ENCODE data around the gene RNASE11. TPM values are rescaled to one million over a fixed set of nuclear protein-coding genes. Genes with fewer than 3 reads are reported as not detected.
"Not testable (repeated sequence)": the region's sequence is repeated elsewhere in the genome, so short reads cannot be mapped to it uniquely, and the experiment has no call there.

The RNASE11 gene
- total RNA-seq, 1 experiment from 2014 or later: not detected

DNA sequence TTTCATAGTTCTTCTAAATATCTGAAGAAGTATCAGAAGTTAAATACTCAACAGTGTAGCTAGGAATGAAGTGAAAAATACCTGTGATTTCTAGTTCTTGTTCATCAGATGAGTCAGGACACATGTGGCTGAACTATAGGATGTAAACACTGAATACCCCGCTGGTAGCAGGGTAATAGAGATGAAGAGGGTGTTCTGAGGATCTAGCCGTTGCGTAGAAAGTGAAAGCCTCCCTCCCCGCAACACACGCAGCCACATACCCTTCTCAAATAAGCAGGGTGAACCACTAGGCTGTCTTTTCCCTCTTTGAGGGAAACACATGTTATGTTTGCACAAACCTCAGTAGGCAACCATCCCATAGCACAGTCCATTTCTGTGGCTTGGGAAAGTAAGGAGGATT is 19.8 kb upstream of the RNASE11 start:
- 0 out of 2 replicates have a peak, but pooled peaks cover 3% of the 10 kb centered on the region for H3K27me3 ChIP-seq
- H3K4me1 ChIP-seq: no peaks in the 10 kb centered on the region; the same call in 1 of the 2 replicates
- no peak overlapping the region for H3K4me3 ChIP-seq
- no peaks in the 10 kb centered on the region for H3K36me3 ChIP-seq
- no peaks in the 10 kb centered on the region for H3K9me3 ChIP-seq (replicated peaks)
- no peak overlapping the region for H3K27ac ChIP-seq
- DNase-seq: no peak

DNA sequence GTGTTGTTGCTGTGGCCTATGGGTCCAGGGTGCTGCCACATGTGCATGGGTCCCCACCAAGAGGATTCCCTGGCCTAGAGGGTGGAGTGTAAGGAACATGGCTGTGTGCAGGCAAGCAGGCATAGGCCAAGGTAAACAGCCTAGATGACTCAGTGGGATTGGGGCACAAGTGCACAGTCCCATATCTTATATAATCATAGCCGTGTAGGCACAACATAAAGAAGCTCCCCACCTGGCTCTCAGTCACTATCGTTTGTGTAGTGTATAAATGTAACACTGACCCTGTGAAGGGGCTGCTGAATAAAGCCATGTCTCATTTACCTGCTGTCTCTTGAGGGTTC is 19.1 kb upstream of the RNASE11 start:
- no peak overlapping the region for H3K4me3 ChIP-seq
- no peak overlapping the region for H3K27ac ChIP-seq
- no peaks in the 10 kb centered on the region for H3K9me3 ChIP-seq (replicated peaks)
- no peaks in the 10 kb centered on the region; the same call in 1 of the 2 replicates for H3K4me1 ChIP-seq
- 0 out of 2 replicates have a peak, but pooled peaks cover 3% of the 10 kb centered on the region for H3K27me3 ChIP-seq
- DNase-seq: no peak
- no peaks in the 10 kb centered on the region for H3K36me3 ChIP-seq

DNA sequence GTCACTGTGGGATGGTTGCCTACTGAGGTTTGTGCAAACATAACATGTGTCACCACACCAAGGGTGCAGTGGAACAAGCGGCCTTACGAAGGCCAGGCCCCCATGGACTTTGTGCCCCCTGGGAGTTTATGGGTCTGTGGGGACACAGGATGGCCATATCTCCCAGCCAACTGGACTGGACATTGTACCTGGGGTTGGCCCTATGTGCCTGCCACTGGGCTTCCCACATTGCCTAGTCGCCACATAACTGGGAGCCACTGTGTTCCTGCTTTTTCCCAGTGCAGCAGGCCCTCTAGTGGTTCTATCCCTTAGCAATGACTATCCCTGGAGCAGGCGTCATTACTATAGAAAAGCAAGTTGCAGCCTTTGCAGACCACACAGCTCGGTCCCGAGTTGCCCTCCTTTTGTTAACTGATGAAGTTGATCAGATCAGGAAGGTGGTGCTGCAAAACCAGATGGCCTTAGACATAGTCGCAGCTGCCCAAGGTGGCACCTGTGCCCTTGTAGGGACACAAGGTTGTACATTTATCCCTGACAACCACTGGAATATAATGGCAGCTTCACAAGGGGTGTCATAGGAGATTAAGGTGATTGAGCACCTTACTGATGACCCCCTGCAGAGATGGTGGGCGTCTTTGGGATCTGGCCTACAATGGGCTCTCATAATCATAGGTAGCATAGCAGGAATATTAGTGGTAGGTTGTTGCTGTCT is 18.5 kb upstream of the RNASE11 start:
- Histone ChIP-seq H3K27ac (no peak overlapping the region), H3K27me3 (0 out of 2 replicates have a peak, but pooled peaks cover 3% of the 10 kb centered on the region), H3K4me3 (no peak overlapping the region), H3K9me3 (replicated peaks) (no peaks in the 10 kb centered on the region), H3K4me1 (no peaks in the 10 kb centered on the region; the same call in 1 of the 2 replicates), H3K36me3 (no peaks in the 10 kb centered on the region)
- DNase-seq: peak; percentile 11 to 35

DNA sequence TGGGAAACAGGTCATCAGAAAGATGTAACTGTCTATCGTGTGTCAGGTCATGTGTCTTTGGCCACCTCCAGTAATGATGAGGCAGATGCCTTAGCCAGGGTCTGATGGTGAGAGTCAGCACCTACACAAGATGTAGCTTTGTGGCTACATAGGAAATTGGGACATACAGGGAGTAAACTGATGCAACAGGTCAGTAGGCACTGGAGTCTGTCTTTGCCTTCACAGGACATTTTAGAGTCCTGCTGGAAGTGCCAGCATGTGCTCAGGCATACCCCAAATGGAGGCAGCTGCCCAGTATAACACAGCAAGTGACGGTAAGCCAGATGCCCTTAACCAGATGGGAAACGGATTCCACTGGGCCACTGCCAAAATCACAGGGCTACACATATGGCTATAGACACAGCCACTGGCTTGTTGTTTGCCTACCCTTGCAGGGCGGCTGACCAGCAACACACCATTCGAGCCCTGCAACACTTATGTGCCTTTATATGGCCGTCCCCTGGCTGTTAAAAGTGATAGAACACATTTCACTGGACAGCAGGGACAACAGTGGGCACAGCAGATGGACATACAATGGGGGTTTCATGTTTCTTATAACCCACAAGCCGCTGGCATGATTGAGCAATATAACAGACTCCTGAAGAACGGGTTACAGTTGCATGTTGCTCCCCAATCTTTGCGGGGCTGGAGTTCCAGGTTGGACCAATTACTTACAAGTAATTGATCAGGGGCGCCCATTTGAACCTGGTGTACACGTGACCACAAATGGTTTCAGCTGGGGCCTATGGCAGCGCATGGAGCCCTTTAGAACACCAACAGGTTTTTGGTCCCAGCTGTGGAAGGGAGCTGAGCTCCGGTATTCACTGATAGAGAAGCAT is 16.3 kb upstream of the RNASE11 start:
- H3K4me1 ChIP-seq: no peaks in the 10 kb centered on the region
- DNase-seq: peak; percentile 13 to 17

DNA sequence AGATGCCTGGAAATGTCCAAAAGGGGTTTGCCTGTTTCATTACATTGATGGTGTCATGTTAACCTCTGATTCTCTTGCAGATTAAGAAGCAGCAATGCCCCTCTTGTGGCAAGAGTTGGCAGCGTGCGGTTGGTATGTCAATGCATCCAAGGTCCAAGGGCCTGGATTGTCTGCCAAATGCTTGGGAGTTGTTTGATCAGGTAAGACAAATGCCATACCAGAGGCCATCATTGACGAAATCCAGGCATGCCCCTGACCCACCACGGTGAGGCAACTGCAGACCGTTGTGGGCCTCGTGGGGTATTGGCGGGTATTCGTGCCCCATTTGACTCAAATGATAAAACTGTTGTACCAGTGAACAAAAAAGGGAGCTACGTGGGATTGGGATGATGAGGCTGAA is 14.8 kb upstream of the RNASE11 start:
- 0 out of 2 replicates have a peak, but pooled peaks cover 3% of the 10 kb centered on the region for H3K27me3 ChIP-seq
- no peak overlapping the region for H3K4me3 ChIP-seq
- no peak for DNase-seq
- H3K9me3 ChIP-seq (replicated peaks): no peaks in the 10 kb centered on the region
- no peak overlapping the region for H3K27ac ChIP-seq
- H3K4me1 ChIP-seq: no peaks in the 10 kb centered on the region
- no peaks in the 10 kb centered on the region for H3K36me3 ChIP-seq

More for the DNA sequence above, 16.3 kb upstream of the RNASE11 start:
- H3K27me3 ChIP-seq: 0 out of 2 replicates have a peak, but pooled peaks cover 3% of the 10 kb centered on the region
- no peak overlapping the region for H3K4me3 ChIP-seq
- no peaks in the 10 kb centered on the region for H3K36me3 ChIP-seq
- H3K9me3 ChIP-seq (replicated peaks): no peaks in the 10 kb centered on the region
- H3K27ac ChIP-seq: no peak overlapping the region

DNA sequence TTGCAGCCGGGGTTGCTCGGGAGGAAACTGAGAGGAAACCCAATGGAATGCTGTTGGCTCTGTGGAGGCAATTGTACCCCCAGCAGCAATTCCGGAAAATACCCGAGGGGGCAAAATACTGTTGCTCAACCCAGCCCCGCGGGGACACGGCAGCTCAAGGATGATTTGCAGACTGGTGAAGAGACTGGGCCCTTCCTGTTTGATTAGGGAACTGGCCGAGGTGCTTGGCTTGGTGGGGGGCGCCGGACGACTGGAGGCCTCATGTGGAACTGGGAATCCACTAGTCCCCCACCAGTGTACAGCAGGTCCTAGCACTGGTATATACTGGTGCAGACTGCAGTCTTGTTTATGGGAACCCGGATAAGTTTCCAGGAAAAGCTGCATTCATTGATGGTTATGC is 13.7 kb upstream of the RNASE11 start:
- DNase-seq: no peak
- Histone ChIP-seq H3K9me3 (replicated peaks) (no peaks in the 10 kb centered on the region), H3K36me3 (no peaks in the 10 kb centered on the region), H3K27ac (no peak overlapping the region), H3K4me3 (no peak overlapping the region), H3K4me1 (no peaks in the 10 kb centered on the region), H3K27me3 (0 out of 2 replicates have a peak, but pooled peaks cover 3% of the 10 kb centered on the region)

DNA sequence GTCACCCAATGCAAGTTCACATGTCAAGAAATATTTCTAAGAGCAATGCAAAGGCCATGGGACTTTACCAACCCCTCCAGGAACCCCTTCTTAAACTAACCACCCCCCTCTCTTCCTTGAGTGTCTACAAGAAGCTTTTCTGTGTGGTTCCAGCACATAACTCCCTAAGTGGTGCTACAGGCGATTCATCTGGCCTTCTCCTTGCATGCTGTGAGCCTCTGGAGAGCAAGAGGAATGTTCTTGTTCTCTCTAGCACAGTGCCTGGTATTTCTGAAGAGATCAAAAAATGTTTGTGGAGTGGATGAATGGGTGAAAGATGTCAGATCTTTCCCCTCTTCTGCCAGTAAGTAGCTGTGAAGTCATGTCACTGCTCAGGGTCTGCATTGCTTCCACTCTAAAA is 9.3 kb upstream of the RNASE11 start:
- H3K27ac ChIP-seq: no peak overlapping the region
- no peaks in the 10 kb centered on the region; the same call in 1 of the 2 replicates for H3K27me3 ChIP-seq
- no peaks in the 10 kb centered on the region for H3K36me3 ChIP-seq
- DNase-seq: no peak
- H3K4me1 ChIP-seq: peaks cover 6% of the 10 kb centered on the region; the same call in 1 of the 2 replicates
- H3K4me3 ChIP-seq: no peak overlapping the region
- no peaks in the 10 kb centered on the region for H3K9me3 ChIP-seq (replicated peaks)

DNA sequence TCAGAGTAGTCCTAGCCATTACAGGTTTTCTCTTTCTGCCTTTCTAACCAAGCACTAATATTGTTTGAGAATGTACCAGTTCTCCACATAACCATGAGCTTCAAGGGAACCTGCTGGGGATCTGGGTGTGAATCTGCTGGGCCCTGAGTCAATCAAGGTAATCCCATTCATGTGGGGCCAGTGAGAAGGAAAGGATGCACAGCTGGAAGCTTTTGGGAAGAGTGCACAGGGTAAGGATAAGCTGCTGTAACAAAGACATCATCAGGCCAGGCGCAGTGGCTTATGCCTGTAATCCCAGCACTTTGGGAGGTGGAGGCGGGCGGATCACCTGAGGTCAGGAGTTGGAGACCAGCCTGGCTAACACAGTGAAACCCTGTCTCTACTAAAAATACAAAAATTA is 7.9 kb upstream of the RNASE11 start:
- H3K27me3 ChIP-seq; H3K4me3 ChIP-seq; DNase-seq; H3K36me3 ChIP-seq; H3K27ac ChIP-seq; H3K4me1 ChIP-seq; H3K9me3 ChIP-seq (replicated peaks): not testable (repeated sequence)

DNA sequence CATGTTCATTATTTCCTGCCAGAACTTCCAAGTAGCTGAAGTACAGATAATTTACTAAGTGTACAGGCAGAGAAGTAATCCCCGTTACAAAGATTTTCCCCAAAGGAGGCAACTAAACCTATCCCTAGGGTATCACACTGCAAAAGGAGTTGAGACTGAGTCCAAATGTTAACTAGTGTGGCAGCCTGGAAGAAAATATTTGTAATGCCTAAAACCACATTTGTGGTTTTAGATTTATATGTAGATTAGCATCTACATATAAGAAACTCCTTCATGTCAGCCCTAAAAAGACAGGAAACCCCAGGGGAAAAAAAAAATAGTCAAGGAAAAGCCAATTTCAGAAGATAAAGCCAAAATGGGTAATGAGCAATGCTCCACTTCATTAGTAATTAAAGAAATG is 4.8 kb upstream of the RNASE11 start:
- Histone ChIP-seq H3K27ac (no peak overlapping the region), H3K27me3 (peaks cover 4% of the 10 kb centered on the region; the same call in 1 of the 2 replicates), H3K9me3 (replicated peaks) (no peaks in the 10 kb centered on the region), H3K4me3 (no peak overlapping the region), H3K36me3 (no peaks in the 10 kb centered on the region), H3K4me1 (peaks cover 6% of the 10 kb centered on the region; the same call in 1 of the 2 replicates)
- no peak for DNase-seq

DNA sequence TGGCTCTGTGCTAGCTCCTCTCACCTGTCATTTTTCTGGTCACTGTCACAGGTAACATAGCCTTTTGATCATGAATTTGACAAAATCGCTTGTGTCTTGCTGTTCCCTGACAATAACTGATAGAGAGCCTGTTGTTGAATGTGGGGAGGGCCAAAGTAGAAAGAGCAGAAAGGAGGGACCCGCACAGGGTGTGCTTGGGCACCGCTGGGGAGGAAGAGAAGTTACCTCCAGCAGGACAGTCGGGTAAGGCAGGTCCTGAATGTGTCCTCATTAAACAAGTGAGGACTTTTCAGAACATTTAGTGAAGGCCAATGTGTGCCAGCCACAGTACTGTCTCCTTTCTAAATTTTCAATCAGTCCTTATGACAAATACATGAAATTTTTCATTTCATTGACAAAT is 3.4 kb upstream of the RNASE11 start, which contains the start of gene RNASE12:
RNASE12 (minus strand) TSS at position 142 of the 400 bp plus-strand sequence. CDS start 653 bp downstream, outside the sequence.
- H3K9me3 ChIP-seq (replicated peaks): no peaks in the 10 kb centered on the region
- H3K4me1 ChIP-seq: peaks cover 6% of the 10 kb centered on the region; the same call in 1 of the 2 replicates
- H3K4me3 ChIP-seq: no peak within 1 kb of the TSS
- no peak for DNase-seq
- H3K27me3 ChIP-seq: peaks cover 4% of the 10 kb centered on the region; the same call in 1 of the 2 replicates
- H3K36me3 ChIP-seq: no peaks in the 10 kb centered on the region
- H3K27ac ChIP-seq: no peak within 1 kb of the TSS

DNA sequence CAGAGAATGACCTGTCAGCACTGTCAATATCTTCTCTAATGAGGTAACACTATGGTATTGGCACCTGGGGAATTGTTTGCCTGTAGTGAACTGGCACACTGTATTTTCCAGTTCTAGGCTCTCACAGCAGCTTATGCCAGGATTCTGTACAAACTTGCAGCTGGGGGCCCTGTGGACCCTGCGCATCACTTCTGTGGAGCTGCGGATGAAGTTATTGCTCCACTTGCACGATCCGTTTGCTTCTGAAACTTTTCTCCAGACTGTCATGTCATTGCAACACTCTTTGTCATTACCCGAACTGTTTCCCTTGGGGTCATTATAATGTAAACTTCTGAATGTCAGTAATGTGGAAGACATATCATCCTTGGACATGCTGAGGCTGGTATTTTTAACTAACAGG is 3.9 kb downstream of the RNASE11 start:
- Histone ChIP-seq H3K36me3 (no peaks in the 10 kb centered on the region), H3K4me1 (no peaks in the 10 kb centered on the region), H3K27ac (no peak overlapping the region), H3K4me3 (no peak overlapping the region), H3K9me3 (replicated peaks) (no peaks in the 10 kb centered on the region), H3K27me3 (no peaks in the 10 kb centered on the region)
- no peak for DNase-seq

DNA sequence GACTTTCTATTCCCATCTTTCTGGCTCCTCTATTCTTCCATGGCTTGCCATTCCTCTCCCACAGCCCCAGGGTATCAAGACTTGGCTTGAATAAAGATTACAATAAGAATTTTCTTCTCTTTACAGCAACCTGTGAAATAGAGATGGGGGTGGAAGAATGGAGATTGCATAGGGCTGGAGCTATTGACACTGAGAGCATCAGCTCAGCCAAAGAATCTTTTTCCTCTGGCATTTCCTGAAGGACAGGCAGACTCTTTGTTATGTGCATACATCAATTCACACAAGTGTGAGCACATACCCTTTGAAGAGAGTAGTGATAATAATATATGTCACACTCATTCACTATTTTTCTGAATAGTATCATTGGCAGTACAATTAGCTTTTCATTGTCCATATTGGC is 4.7 kb downstream of the RNASE11 start:
- no peaks in the 10 kb centered on the region for H3K27me3 ChIP-seq
- H3K27ac ChIP-seq: no peak overlapping the region
- H3K4me3 ChIP-seq: no peak overlapping the region
- no peaks in the 10 kb centered on the region for H3K9me3 ChIP-seq (replicated peaks)
- H3K4me1 ChIP-seq: no peaks in the 10 kb centered on the region
- no peak for DNase-seq
- no peaks in the 10 kb centered on the region for H3K36me3 ChIP-seq

DNA sequence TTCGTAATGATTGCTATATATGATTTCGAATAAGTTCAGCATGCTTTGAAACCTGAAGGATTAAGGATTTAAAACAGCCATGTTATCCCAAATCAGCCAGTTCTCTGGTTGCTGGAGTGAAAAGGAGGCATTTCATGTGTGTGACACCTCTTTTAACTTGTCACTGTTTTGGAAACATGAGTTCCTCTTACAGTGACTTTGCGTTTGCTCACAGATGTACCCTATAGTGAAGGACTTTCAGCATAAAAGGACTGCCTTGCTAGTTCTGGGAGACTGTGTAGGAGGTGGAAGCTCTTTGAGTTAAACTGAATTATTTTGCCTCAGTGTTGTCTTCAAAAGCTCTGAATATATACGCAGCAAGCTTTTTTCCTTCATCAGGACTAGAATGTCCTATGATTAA is 7.6 kb downstream of the RNASE11 start:
- Histone ChIP-seq H3K9me3 (replicated peaks) (no peaks in the 10 kb centered on the region), H3K4me1 (no peaks in the 10 kb centered on the region), H3K27ac (no peak overlapping the region), H3K4me3 (no peak overlapping the region), H3K27me3 (no peaks in the 10 kb centered on the region), H3K36me3 (no peaks in the 10 kb centered on the region)
- no peak for DNase-seq

DNA sequence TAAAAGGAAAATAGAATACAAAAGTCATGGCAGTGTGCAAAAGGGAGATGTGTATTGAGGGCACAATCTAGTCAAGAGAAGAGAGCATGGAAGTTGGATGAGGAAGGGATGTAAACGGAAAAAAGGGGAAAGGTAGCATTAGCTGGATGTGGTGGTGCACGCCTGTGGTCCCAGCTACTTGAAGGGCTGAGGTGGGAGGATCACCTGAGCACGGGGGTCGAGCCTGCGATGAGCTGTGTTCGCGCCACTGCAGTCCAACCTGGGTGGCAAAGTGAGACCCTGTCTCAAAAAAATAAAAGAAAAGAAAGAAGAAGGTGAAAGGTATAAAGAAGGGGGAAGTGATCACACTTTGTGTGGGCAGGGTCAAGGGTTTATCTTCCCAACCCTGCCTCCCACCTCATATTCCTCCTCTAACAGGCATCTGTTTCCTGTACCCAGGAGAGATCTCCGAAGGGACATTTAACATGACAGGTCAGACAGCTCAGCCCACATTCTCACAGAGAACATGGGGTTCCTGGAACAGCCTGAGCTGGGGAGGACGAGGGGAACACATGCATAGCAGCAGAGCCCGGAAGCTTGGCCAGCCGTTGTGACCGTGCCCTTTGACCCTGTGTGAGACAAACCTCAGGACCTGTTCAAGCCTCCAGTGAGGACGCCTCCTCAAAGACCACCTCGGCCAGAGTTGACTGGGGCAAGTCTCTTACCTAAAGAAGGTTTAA is 8.9 kb downstream of the RNASE11 start:
- Histone ChIP-seq H3K36me3 (no peaks in the 10 kb centered on the region), H3K27me3 (no peaks in the 10 kb centered on the region), H3K4me3 (no peak overlapping the region), H3K27ac (no peak overlapping the region), H3K9me3 (replicated peaks) (no peaks in the 10 kb centered on the region), H3K4me1 (no peaks in the 10 kb centered on the region)
- DNase-seq: no peak
